Neural cell (in vitro differentiated cells): ENCODE results near the gene WWTR1. TPM values are rescaled to one million over a fixed set of nuclear protein-coding genes. Genes with fewer than 3 reads are reported as not detected.

Experiments used
- H2AFZ ChIP-seq: fragments of 200-600, 300-800 bp; sonication (generic), shearing (Covaris generic); 2 replicates; pipeline ENCODE4 v1.6.0; 2014; ENCODE audit warnings: low read depth, mild to moderate bottlenecking, antibody characterized with exemption, low read length, moderate library complexity
- H3F3A ChIP-seq: fragments of 200-600 bp; shearing (Covaris generic); 2 replicates; pipeline ENCODE4 v1.6.1; 2016; ENCODE audit warnings: mild to moderate bottlenecking, moderate library complexity, mixed read lengths, antibody characterized with exemption, low read length; ENCODE audit not compliant: insufficient read depth, poor library complexity, severe bottlenecking
- H3K27ac ChIP-seq: fragments of 200-600, 300-800 bp; sonication (generic), shearing (Covaris generic); 2 replicates; pipeline ENCODE4 v1.5.1; 2014; ENCODE audit warnings: mild to moderate bottlenecking, low read length, moderate library complexity
- H3K27me3 ChIP-seq: fragments of 300-800, 200-600 bp; sonication (generic), shearing (Covaris generic); 2 replicates; pipeline ENCODE4 v1.6.0; 2014; ENCODE audit warnings: mild to moderate bottlenecking, low read depth, low read length, moderate library complexity; ENCODE audit not compliant: insufficient read depth
- H3K36me3 ChIP-seq: fragments of 300-800, 200-600 bp; sonication (generic), shearing (Covaris generic); 2 replicates; pipeline ENCODE4 v1.5.1; 2014; ENCODE audit warnings: mild to moderate bottlenecking, antibody characterized with exemption, low read length, moderate library complexity; ENCODE audit not compliant: insufficient read depth
- H3K4me2 ChIP-seq: fragments of 300-800, 200-600 bp; sonication (generic), shearing (Covaris generic); 2 replicates; pipeline ENCODE4 v1.6.0; 2014; ENCODE audit warnings: mild to moderate bottlenecking, low read length
- H3K4me3 ChIP-seq: fragments of 300-800, 200-600 bp; sonication (generic), shearing (Covaris generic); 2 replicates; pipeline ENCODE4 v1.5.1; 2014; ENCODE audit warnings: mild to moderate bottlenecking, low read length, moderate library complexity
- H3K79me2 ChIP-seq: fragments of 200-600 bp; shearing (Covaris generic); replicated peaks from 2 replicates; pipeline ENCODE4 v1.6.0; 2014; ENCODE audit warnings: mild to moderate bottlenecking, low read length, moderate library complexity; ENCODE audit not compliant: insufficient read depth
- H3K9ac ChIP-seq: fragments of 300-800, 200-600 bp; sonication (generic), shearing (Covaris generic); 2 replicates; pipeline ENCODE4 v1.6.1; 2016; ENCODE audit warnings: mild to moderate bottlenecking, low read length, mixed read lengths
- H3K9me2 ChIP-seq: fragments of 200-600 bp; shearing (Covaris generic); 2 replicates; pipeline ENCODE4 v1.6.1; 2016; ENCODE audit warnings: mild to moderate bottlenecking, low read length, mixed read lengths; ENCODE audit not compliant: insufficient read depth
- H3K9me3 ChIP-seq: fragments of 200-600, 300-800 bp; sonication (generic), shearing (Covaris generic); 2 replicates; pipeline ENCODE4 v1.6.1; 2016; ENCODE audit warnings: mild to moderate bottlenecking, mixed run types, low read length, moderate library complexity, mixed read lengths
- H4K20me1 ChIP-seq: fragments of 200-600 bp; shearing (Covaris generic); 2 replicates; pipeline ENCODE4 v1.6.1; 2016; ENCODE audit warnings: mild to moderate bottlenecking, mixed run types; ENCODE audit not compliant: insufficient read depth
- EP300 ChIP-seq: fragments of 450-650 bp; conservative IDR thresholded peaks from 2 replicates; pipeline ENCODE4 v1.6.1; 2014; ENCODE audit warnings: antibody characterized with exemption, mild to moderate bottlenecking, moderate library complexity; ENCODE audit not compliant: poor library complexity, severe bottlenecking
- EZH2 ChIP-seq: fragments of 200-600, 300-800 bp; shearing (Covaris generic), sonication (generic); IDR thresholded peaks from 2 replicates; pipeline ENCODE4 v1.6.1; 2014; ENCODE audit warnings: antibody characterized with exemption, low read length, borderline replicate concordance, mild to moderate bottlenecking; ENCODE audit not compliant: insufficient read depth, poor library complexity, severe bottlenecking
- MXI1 ChIP-seq: fragments of 450-650 bp; conservative IDR thresholded peaks from 2 replicates; pipeline ENCODE4 v1.6.1; 2014; ENCODE audit warnings: antibody characterized with exemption, mild to moderate bottlenecking; ENCODE audit not compliant: poor library complexity, severe bottlenecking
- POLR2AphosphoS5 ChIP-seq: IDR thresholded peaks from 2 replicates; pipeline ENCODE4 v1.6.1; 2012
- RAD21 ChIP-seq: fragments of 450-650 bp; conservative IDR thresholded peaks from 2 replicates; pipeline ENCODE4 v1.6.1; 2014; ENCODE audit warnings: antibody characterized with exemption, mild to moderate bottlenecking, moderate library complexity
- SMC3 ChIP-seq: fragments of 450-650 bp; conservative IDR thresholded peaks from 2 replicates; pipeline ENCODE4 v1.6.1; 2014; ENCODE audit warnings: antibody characterized with exemption, mild to moderate bottlenecking, moderate library complexity; ENCODE audit not compliant: poor library complexity
- TAF1 ChIP-seq: IDR thresholded peaks from 2 replicates; pipeline ENCODE4 v1.6.1; 2012; ENCODE audit warnings: low read depth
- polyA plus RNA-seq: library from polyadenylated mRNA; depleted of rRNA; stranded (reverse); fragments of >200 nt; gene quantifications from 2 replicates; pipeline ENCODE4 v1.2.3, GENCODE V29; 2014
- TF ChIP-seq, protein P1 (sequence below): fragments of 450-650 bp; IDR thresholded peaks from 2 replicates; pipeline ENCODE4 v1.5.1; 2014; ENCODE audit warnings: antibody characterized with exemption, mild to moderate bottlenecking, moderate library complexity; ENCODE audit not compliant: poor library complexity, severe bottlenecking
- TF ChIP-seq, protein P2 (sequence below): IDR thresholded peaks from 2 replicates; pipeline ENCODE4 v1.6.1; 2012; ENCODE audit warnings: borderline replicate concordance

Gene WWTR1
- polyA plus RNA-seq, 1 donor from 2014 or later = 0.97 TPM

DNA sequence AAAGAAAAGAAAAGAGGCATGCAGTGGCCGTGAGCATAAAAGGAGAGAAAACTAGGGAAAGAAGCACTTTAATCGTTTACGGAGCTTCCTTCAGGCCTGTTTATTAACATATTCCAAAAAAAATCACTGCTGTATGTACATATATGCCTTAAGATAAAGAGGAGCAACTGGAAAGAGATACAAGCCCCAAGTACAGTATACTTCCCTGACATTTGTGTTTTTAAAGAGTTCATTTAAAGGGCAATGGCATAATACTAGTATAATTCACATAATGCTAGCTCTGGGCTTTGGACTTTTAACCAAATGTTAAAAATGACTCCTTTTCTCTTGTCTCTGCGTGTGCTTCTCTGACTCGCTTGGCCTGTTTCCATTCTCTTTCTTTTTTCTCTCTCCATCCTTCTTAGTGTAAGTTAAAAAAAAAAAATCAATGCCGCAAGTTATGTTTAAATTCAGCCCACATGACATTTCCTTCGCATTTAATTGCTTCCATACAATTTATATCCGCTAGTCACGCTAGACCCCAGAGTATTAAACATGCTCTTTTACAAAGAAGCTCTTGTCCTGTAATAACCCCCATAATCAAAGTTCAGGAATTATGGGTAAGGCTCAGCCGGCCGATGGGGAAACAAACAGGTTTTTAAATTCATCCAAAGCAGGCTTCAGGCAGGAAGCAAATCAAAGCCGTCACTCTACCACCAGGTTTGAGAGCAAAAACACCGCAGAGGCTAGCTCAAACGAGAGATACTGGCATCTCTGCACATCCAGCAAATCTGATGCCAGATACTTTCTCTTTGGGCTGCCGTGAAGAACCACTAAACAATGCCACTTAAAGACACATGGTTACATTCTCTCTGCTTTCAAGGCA, 19.4 kb downstream of the WWTR1 start:
- TF ChIP-seq MXI1 = no peak
- no peak for TF ChIP-seq RAD21
- no peak for TF ChIP-seq EP300
- Histone ChIP-seq H3K27ac (peak overlapping the region; percentile 72), H3K79me2 (no peaks in the 10 kb centered on the region), H4K20me1 (no peaks in the 10 kb centered on the region), H3K27me3 (no peaks in the 10 kb centered on the region), H3K9ac (peak overlapping the region; percentile 36), H3K9me3 (no peaks in the 10 kb centered on the region), H3K9me2 (no peaks in the 10 kb centered on the region), H2AFZ (peak overlapping the region; percentile 40), H3K4me2 (peak overlapping the region; percentile 44), H3K36me3 (no peaks in the 10 kb centered on the region), H3F3A (no peaks in the 10 kb centered on the region), H3K4me3 (peak overlapping the region; percentile 55)

GRCh38 chr3:149635396-149635795, 22.4 kb downstream of the WWTR1 start:
- Histone ChIP-seq H3K27ac (no peak overlapping the region), H3K36me3 (no peaks in the 10 kb centered on the region), H3K4me2 (no peak overlapping the region), H3K9me3 (no peaks in the 10 kb centered on the region), H2AFZ (no peak overlapping the region), H3F3A (no peaks in the 10 kb centered on the region), H3K27me3 (no peaks in the 10 kb centered on the region), H3K4me3 (no peak overlapping the region), H3K9ac (no peak overlapping the region), H3K9me2 (no peaks in the 10 kb centered on the region), H3K79me2 (no peaks in the 10 kb centered on the region), H4K20me1 (no peaks in the 10 kb centered on the region)
- no peak for TF ChIP-seq EP300
- TF ChIP-seq, protein P1, sequence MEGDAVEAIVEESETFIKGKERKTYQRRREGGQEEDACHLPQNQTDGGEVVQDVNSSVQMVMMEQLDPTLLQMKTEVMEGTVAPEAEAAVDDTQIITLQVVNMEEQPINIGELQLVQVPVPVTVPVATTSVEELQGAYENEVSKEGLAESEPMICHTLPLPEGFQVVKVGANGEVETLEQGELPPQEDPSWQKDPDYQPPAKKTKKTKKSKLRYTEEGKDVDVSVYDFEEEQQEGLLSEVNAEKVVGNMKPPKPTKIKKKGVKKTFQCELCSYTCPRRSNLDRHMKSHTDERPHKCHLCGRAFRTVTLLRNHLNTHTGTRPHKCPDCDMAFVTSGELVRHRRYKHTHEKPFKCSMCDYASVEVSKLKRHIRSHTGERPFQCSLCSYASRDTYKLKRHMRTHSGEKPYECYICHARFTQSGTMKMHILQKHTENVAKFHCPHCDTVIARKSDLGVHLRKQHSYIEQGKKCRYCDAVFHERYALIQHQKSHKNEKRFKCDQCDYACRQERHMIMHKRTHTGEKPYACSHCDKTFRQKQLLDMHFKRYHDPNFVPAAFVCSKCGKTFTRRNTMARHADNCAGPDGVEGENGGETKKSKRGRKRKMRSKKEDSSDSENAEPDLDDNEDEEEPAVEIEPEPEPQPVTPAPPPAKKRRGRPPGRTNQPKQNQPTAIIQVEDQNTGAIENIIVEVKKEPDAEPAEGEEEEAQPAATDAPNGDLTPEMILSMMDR = no peak
- TF ChIP-seq, protein P2, sequence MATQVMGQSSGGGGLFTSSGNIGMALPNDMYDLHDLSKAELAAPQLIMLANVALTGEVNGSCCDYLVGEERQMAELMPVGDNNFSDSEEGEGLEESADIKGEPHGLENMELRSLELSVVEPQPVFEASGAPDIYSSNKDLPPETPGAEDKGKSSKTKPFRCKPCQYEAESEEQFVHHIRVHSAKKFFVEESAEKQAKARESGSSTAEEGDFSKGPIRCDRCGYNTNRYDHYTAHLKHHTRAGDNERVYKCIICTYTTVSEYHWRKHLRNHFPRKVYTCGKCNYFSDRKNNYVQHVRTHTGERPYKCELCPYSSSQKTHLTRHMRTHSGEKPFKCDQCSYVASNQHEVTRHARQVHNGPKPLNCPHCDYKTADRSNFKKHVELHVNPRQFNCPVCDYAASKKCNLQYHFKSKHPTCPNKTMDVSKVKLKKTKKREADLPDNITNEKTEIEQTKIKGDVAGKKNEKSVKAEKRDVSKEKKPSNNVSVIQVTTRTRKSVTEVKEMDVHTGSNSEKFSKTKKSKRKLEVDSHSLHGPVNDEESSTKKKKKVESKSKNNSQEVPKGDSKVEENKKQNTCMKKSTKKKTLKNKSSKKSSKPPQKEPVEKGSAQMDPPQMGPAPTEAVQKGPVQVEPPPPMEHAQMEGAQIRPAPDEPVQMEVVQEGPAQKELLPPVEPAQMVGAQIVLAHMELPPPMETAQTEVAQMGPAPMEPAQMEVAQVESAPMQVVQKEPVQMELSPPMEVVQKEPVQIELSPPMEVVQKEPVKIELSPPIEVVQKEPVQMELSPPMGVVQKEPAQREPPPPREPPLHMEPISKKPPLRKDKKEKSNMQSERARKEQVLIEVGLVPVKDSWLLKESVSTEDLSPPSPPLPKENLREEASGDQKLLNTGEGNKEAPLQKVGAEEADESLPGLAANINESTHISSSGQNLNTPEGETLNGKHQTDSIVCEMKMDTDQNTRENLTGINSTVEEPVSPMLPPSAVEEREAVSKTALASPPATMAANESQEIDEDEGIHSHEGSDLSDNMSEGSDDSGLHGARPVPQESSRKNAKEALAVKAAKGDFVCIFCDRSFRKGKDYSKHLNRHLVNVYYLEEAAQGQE = no peak
- TF ChIP-seq TAF1 = no peak
- no peak for TF ChIP-seq RAD21
- TF ChIP-seq MXI1 = no peak

DNA sequence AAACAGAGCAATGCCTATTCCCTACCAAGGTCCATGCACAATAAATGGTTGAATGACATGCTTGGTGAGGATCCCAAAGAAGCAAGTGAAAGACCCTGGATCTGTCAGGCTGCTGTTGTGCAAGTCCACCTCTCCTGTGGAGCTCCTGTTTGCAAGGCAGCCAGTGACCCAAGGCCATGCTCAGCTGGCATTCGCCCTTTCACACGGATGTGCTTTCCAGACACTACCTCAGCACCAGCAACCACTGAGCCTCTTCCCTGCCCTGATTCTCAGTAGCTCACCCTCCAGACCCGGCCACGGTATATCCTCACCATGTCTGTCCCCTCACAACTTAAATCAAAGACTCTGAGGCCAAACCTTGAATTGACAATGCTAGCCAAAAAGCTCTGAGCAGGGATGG, 23.3 kb downstream of the WWTR1 start:
- H3K79me2 ChIP-seq = no peaks in the 10 kb centered on the region
- no peak overlapping the region for H3K4me3 ChIP-seq
- H4K20me1 ChIP-seq = no peaks in the 10 kb centered on the region
- H3K9me3 ChIP-seq = no peaks in the 10 kb centered on the region
- no peaks in the 10 kb centered on the region for H3K36me3 ChIP-seq
- no peaks in the 10 kb centered on the region for H3K9me2 ChIP-seq
- no peak overlapping the region for H2AFZ ChIP-seq
- no peaks in the 10 kb centered on the region for H3K27me3 ChIP-seq
- no peak overlapping the region for H3K27ac ChIP-seq
- no peak overlapping the region for H3K9ac ChIP-seq
- H3K4me2 ChIP-seq = no peak overlapping the region
- no peaks in the 10 kb centered on the region for H3F3A ChIP-seq
- TF ChIP-seq POLR2AphosphoS5 = no peak
- TF ChIP-seq, protein P2 = no peak
- no peak for TF ChIP-seq EZH2
- TF ChIP-seq TAF1 = no peak
- TF ChIP-seq MXI1 = no peak
- no peak for TF ChIP-seq RAD21
- TF ChIP-seq SMC3 = no peak
- TF ChIP-seq, protein P1 = no peak
